NCI-H1930 (cell line): Measurements from ENCODE around the gene SEPTIN6.

ENCODE experiments used
- DNase-seq, 2 experiments: peaks; one replicate each; lab custom pipeline; 2025; lab: John Stamatoyannopoulos, UW

SEPTIN6 gene

GRCh38 chrX:119648421-119648775 lies 44.6 kb downstream of the SEPTIN6 start:
- DNase-seq = no peak

- no peak for DNase-seq
Measured at GRCh38 chrX:119647552-119648420, 45.2 kb downstream of the SEPTIN6 start.

GRCh38 chrX:119647089-119647488 lies 45.9 kb downstream of the SEPTIN6 start:
- DNase-seq = no peak

- no peak for DNase-seq
Measured at GRCh38 chrX:119646515-119646914, 46.5 kb downstream of the SEPTIN6 start.

- no peak for DNase-seq
Measured at GRCh38 chrX:119643696-119644095, 49.3 kb downstream of the SEPTIN6 start.
